PFSK-1 (cell line): ENCODE data around the gene SMYD5.
A peak's percentile ranks its signal among the peaks of the same experiment; 100 is the strongest.

Experiments used
- FOXP2 ChIP-seq: optimal IDR thresholded peaks from 2 replicates; pipeline ENCODE3; 2011; ENCODE audit warnings: borderline replicate concordance, control low read depth, inconsistent platforms; ENCODE audit not compliant: insufficient read depth; ENCODE audit errors: extremely low read length, extremely low read depth
- POLR2AphosphoS5 ChIP-seq: IDR thresholded peaks from 2 replicates; pipeline ENCODE4 v1.6.1; 2012; ENCODE audit warnings: low read depth, mild to moderate bottlenecking, control low read depth, low read length, moderate library complexity
- SIN3A ChIP-seq: IDR thresholded peaks from 2 replicates; pipeline ENCODE4 v1.6.1; 2012; ENCODE audit warnings: mild to moderate bottlenecking, low read length, moderate library complexity, borderline replicate concordance; ENCODE audit not compliant: insufficient read depth
- TAF1 ChIP-seq: IDR thresholded peaks from 2 replicates; pipeline ENCODE4 v1.6.1; 2012; ENCODE audit warnings: low read length, control low read depth, borderline replicate concordance; ENCODE audit not compliant: insufficient read depth
- TF ChIP-seq, protein P1 (sequence below), 2 experiments: IDR thresholded peaks; 2 replicates each; pipeline versions ENCODE4 v1.6.1 to v1.8.0; 2011 to 2012; ENCODE audit warnings: low read depth in 2 of 2, low read length in 2 of 2, control low read depth in 1 of 2, inconsistent platforms in 1 of 2, mild to moderate bottlenecking in 1 of 2, moderate library complexity in 1 of 2; ENCODE audit not compliant: insufficient read depth in 1 of 2

The SMYD5 gene

DNA sequence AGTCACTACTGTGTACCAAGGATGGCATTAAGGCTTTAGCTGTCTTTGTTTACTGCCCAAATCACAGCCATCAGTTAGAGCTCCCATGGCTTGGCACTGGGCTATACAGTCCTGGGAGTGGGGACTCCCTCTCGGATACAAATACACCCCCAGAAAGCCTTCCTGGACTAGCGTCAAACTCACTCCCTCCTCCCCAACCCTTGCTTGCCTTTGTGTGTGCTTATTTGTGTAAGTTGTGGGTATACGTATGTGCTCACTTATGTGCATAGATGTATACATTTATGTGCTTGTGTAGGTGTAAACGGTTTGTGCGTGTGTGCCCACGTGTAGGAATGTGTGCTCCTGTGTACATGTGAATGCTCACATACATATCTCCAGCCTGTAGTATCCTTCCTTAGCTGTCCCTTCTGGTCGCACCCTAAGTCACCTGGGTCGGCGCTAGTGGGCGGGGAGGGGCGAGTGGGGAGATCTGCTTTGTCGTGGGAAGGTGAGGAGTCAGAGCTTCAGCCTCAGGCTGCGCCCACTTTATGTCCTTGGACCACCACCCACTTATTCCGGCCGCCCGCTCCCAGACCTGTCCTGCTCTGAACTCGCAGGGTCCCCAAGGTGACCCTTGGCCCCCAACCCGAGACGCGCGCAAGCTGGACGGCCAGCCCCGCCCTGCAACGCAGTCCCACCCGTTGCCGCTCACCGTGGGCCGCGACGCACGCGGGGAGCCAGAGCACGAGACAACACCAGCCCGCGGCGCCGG lies 18.5 kb downstream of the SMYD5 start:
- TF ChIP-seq SIN3A (no peak; the same call in 1 of the 2 replicates), TAF1 (no peak)
- TF ChIP-seq, protein P1, sequence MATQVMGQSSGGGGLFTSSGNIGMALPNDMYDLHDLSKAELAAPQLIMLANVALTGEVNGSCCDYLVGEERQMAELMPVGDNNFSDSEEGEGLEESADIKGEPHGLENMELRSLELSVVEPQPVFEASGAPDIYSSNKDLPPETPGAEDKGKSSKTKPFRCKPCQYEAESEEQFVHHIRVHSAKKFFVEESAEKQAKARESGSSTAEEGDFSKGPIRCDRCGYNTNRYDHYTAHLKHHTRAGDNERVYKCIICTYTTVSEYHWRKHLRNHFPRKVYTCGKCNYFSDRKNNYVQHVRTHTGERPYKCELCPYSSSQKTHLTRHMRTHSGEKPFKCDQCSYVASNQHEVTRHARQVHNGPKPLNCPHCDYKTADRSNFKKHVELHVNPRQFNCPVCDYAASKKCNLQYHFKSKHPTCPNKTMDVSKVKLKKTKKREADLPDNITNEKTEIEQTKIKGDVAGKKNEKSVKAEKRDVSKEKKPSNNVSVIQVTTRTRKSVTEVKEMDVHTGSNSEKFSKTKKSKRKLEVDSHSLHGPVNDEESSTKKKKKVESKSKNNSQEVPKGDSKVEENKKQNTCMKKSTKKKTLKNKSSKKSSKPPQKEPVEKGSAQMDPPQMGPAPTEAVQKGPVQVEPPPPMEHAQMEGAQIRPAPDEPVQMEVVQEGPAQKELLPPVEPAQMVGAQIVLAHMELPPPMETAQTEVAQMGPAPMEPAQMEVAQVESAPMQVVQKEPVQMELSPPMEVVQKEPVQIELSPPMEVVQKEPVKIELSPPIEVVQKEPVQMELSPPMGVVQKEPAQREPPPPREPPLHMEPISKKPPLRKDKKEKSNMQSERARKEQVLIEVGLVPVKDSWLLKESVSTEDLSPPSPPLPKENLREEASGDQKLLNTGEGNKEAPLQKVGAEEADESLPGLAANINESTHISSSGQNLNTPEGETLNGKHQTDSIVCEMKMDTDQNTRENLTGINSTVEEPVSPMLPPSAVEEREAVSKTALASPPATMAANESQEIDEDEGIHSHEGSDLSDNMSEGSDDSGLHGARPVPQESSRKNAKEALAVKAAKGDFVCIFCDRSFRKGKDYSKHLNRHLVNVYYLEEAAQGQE (IDR thresholded peaks at IDR 0.05; ENCODE audit: insufficient read depth in 1 of 2, low read depth in 2 of 2, low read length in 2 of 2) = no peak

DNA sequence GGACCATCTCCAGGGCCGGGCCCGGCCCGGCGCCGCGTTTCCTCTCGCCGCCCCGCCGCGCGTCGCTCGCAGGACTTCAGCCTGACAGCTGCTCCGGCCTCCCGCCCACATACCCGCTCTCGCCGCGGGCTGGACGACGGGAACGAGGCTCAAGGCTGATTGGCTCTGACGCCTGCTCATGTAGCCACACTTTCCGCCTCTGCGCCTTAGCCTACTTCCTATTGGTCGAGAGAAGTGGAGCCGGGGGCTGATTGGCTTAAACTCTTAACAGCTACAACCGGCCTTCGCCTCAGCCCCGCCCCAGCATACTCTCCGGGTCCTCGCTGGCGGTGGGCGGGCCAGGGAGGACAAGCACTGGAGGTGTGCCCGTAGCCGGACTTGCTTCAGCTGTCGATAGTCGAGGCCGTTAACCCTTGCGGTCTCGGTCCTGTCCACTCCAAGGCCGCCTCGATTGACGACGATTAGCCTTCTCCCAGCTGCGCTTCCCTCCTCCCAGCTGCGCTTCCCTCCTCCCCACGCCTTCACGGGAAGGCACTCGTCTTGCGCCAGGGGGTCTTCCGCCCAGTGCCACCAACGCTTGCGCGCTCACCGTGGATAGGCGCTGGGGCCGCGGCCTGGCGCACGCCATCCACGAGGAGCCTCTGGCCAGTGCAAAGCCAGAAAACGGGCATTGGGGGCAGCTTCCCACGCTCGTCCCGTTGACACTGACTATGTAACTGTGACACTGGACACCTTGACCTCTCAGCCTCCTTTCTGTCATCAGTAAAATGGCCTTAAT lies 19.3 kb downstream of the SMYD5 start, which contains the start of gene PRADC1:
PRADC1 (minus strand) TSS at position 86 of the 778 bp plus-strand sequence; CDS start at position 7, 79 bp downstream.
- TF ChIP-seq POLR2AphosphoS5 = peak; percentile 68
- peak; percentile 63; the same call in 1 of the 2 replicates for TF ChIP-seq SIN3A
- TF ChIP-seq TAF1 = no peak
- peak; percentile 59 for TF ChIP-seq FOXP2

DNA sequence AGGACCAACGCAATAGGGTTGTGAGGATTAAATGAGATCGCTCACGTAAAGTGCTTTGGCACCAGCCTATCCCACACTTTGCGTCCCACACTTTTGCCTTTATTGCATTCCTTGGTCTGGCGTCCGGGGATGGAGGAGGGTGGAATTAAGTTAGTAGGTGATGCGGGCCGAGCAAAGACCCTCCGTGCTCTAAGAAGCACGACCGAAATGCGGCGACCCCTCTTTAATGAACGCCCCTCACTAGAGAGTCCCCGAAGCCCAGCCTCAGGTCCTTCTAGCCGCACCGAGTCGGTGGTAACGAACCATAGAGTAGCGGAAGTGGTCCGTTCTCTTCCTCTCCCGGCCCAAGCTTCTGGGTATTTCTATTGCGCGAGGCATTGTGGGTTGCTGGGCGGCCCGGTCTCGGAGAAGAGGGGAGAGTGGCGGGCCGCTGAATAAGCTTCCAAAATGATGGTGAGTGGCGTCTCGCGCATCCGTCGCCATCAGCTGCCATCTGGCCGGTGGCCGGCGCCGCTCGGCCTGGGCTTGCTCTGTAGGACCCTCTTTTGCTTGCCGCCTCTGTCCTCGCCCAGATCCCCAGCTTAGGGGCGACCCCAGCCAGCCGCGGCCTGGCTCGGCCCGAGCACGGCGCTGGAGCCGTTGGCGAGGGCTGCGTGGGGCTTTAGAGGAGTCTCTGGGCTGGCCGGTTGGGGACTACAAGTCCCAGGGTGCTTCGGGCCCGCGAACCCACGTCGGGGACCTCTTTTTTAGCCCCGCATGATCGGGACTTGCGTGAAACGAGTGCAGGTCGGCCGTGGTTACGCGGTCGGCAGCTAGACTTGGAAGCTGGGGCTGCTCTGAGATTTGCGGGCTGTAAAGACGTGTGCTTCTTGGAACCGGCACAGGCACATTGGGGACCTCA lies 20.1 kb downstream of the SMYD5 start, which contains the start of gene CCT7:
CCT7 (plus strand) TSS at position 377 of the 901 bp plus-strand sequence; CDS start at position 448, 71 bp downstream.
- peak; percentile 86 for TF ChIP-seq SIN3A
- TF ChIP-seq POLR2AphosphoS5 = peak; percentile 99
- TF ChIP-seq FOXP2 = no peak
- peak; percentile 99 for TF ChIP-seq TAF1
- TF ChIP-seq, protein P1 (IDR thresholded peaks at IDR 0.05; ENCODE audit: insufficient read depth in 1 of 2, low read depth in 2 of 2, low read length in 2 of 2) = peak; percentile 31 to 64; a peak in 2 of 4 replicates

DNA sequence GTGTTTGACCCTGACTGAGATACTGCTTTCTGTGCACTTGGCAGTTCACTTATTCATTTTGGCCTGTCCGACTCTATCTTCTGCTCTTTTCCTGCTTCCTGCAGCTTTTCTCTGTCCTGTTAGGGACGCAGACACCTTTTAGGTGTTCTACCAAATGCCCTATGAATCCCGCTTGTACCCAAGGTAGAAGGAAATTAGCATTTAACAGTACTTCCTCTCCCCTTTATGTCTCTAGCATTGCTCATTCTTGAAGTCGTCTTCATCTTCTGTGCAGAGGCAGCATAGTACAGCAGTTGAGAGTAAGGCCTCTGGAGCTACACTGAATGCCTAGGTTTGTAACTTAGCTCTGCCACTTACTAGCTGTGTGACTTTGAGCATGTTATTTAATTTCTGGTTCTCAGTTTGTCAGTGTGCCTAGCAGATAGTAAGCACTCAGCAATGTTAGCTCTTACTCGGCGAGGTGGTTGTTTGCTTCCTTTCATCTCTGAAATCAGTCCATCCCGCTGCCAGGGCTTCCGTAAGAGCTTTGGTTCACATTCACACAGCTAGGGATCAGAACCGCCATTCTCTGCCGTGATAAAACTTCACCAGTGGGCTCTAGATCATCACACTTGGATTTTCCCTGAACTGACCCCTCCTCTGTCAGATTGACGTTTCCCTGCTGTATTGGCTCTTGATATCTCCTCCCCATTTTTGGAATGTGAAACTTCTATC lies 21.4 kb downstream of the SMYD5 start:
- TF ChIP-seq TAF1 (no peak), POLR2AphosphoS5 (no peak), SIN3A (no peak), FOXP2 (no peak)
- TF ChIP-seq, protein P1 (IDR thresholded peaks at IDR 0.05; ENCODE audit: insufficient read depth in 1 of 2, low read depth in 2 of 2, low read length in 2 of 2) = no peak

DNA sequence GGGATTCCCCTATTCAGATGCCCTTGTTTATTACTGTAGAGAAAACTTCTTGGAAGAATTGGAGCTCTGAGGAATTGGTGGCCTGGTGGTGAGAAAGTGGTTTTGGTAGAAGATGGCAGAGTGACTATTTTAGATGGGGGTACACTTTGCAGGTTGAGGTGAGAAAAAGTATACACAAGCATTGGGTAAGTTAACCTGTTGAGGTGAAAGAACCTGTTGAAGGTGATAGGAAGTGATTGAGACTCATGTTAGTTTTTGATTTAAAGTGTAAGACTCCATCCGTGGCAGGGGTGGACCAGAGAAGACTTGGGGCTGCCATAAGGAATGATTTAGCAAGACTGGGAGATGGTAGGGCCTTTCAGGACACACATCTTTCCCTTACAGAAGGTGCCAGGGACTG lies 23.1 kb downstream of the SMYD5 start:
- TF ChIP-seq SIN3A (no peak), TAF1 (no peak), FOXP2 (no peak), POLR2AphosphoS5 (no peak)
- TF ChIP-seq, protein P1 (IDR thresholded peaks at IDR 0.05; ENCODE audit: insufficient read depth in 1 of 2, low read depth in 2 of 2, low read length in 2 of 2) = no peak
